Urinary bladder (tissue), 4 donors: ENCODE results near the gene GTF2A2. TPM values are rescaled to one million over a fixed set of nuclear protein-coding genes. Genes with fewer than 3 reads are reported as not detected.
"Not testable (repeated sequence)": the region's sequence is repeated elsewhere in the genome, so short reads cannot be mapped to it uniquely, and the experiment has no call there.

Source experiments
- DNase-seq: peaks from one replicate; pipeline ENCODE4 v3.0.0-alpha.2; 2015; ENCODE audit errors: extremely low spot score
- H3K27ac ChIP-seq: one replicate; pipeline ENCODE4 v1.5.1; 2013; ENCODE audit warnings: low read depth, mild to moderate bottlenecking, moderate library complexity
- H3K36me3 ChIP-seq: one replicate; pipeline ENCODE4 v1.6.1; 2013; ENCODE audit warnings: mild to moderate bottlenecking, moderate library complexity; ENCODE audit not compliant: insufficient read depth
- H3K4me1 ChIP-seq: one replicate; pipeline ENCODE4 v1.6.1; 2013; ENCODE audit warnings: mild to moderate bottlenecking, moderate library complexity; ENCODE audit not compliant: insufficient read depth
- H3K4me3 ChIP-seq: one replicate; pipeline ENCODE4 v1.5.1; 2013; ENCODE audit warnings: low read depth, low read length
- WGBS: extraction: QIAGEN DNeasy Blood & Tissue Kit; methylation state at CpG from one replicate; pipeline ENCODE4 v1.1.7; 2013; 5-methylcytosine and 5-hydroxymethylcytosine counted together
- polyA plus RNA-seq: library from polyadenylated mRNA; stranded (reverse); fragments of 200-250 nt; gene quantifications from one replicate; pipeline ENCODE4 v1.2.3, GENCODE V29; 2013
- total RNA-seq: library from RNA; depleted of rRNA; stranded (reverse); fragments of >200 nt; gene quantifications from one replicate; pipeline ENCODE4 v1.2.3, GENCODE V29; 2014
- donor health status: healthy with polysubstance abuse.
- donor health status: healthy.

GTF2A2 gene
- total and polyA plus RNA-seq, 2 donors = 37.9 to 76.9 TPM

DNA sequence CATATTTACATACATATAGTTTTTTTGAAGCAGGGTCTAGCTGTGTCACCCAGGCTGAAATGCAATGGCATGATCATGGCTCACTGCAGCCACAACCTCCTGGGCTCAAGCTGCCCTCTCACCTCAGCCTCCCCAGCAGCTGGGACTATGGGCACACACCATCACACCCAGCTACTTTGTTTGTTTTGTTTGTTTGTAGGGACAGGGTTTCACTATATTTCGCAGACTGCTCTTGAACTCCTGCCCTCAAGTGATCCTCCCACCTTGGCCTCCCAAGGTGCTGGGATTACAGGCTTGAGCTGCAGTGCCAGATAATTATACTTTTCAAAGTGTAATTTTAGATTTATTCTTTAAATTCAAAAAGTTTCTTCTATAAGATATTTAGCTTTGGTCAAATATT is 10.2 kb downstream of the GTF2A2 start:
- no peak overlapping the region for H3K4me3 ChIP-seq
- no peaks in the 10 kb centered on the region for H3K4me1 ChIP-seq
- no peak overlapping the region for H3K27ac ChIP-seq
- peaks cover 2% of the 10 kb centered on the region for H3K36me3 ChIP-seq
- whole genome bisulfite sequencing = 84% methylated on average over 1 of the region's 1 CpG
- no peak for DNase-seq

- 98% methylated on average over 1 of the region's 1 CpG for WGBS
- no peak overlapping the region for H3K27ac ChIP-seq
- H3K4me3 ChIP-seq = no peak overlapping the region
- no peak for DNase-seq
- peaks cover 2% of the 10 kb centered on the region for H3K36me3 ChIP-seq
- no peaks in the 10 kb centered on the region for H3K4me1 ChIP-seq
Observed at GRCh38 chr15:59646277-59646676, 11.0 kb downstream of the GTF2A2 start.

DNA sequence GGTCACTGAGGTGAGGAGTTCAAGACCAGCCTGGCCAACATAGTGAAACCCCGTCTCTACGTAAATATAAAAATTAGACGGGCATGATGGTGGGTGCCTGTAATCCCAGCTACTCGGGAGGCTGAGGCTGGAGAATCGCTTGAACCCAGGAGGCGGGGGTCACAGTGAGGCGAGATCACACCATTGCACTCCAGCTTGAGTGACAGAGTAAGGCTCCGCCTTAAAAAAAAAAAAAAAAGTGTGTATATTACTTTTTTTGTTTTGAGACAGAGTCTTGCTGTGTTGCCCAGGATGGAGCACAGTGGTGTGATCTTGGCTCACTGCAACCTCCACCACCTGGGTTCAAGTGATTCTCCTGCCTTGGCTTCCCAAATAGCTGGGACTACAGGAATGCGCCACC is 11.5 kb downstream of the GTF2A2 start:
- not testable (repeated sequence) for H3K27ac ChIP-seq, DNase-seq, H3K4me3 ChIP-seq, H3K4me1 ChIP-seq, H3K36me3 ChIP-seq
- WGBS = 98% methylated on average over 9 of the region's 9 CpGs

GRCh38 chr15:59644756-59645155 is 12.6 kb downstream of the GTF2A2 start:
- no peak for DNase-seq
- no peaks in the 10 kb centered on the region for H3K36me3 ChIP-seq
- WGBS = 90% methylated on average over 4 of the region's 4 CpGs
- H3K27ac ChIP-seq = no peak overlapping the region
- H3K4me3 ChIP-seq = no peak overlapping the region
- H3K4me1 ChIP-seq = no peaks in the 10 kb centered on the region

GRCh38 chr15:59642351-59642750 is 15.0 kb downstream of the GTF2A2 start:
- 82% methylated on average over 2 of the region's 2 CpGs for WGBS

GRCh38 chr15:59637507-59637906 is 19.8 kb downstream of the GTF2A2 start:
- not testable (repeated sequence) for DNase-seq, H3K4me3 ChIP-seq, H3K36me3 ChIP-seq, H3K4me1 ChIP-seq, H3K27ac ChIP-seq
- WGBS = 97% methylated on average over 2 of the region's 2 CpGs

More at GRCh38 chr15:59642351-59642750, 15.0 kb downstream of the GTF2A2 start:
- Histone ChIP-seq H3K4me3 (no peak overlapping the region), H3K36me3 (no peaks in the 10 kb centered on the region), H3K4me1 (no peaks in the 10 kb centered on the region), H3K27ac (no peak overlapping the region)
- no peak for DNase-seq

DNA sequence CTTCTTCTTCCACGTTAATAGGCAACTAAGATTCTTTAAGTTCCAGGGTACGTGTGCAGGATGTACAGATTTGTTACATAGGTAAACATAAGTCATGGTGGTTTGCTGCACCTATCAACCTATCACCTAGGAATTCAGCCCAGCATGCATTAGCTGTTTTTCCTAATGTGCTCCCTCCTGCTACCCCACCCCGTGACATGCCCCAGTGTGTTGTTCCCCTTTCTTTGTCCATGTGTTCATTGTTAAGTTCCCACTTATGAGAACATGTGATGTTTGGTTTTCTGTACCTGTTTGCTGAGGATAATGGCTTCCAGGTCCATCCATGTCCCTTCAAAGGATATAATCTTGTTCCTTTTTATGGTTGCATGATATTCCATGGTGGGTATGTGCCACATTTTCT is 21.1 kb downstream of the GTF2A2 start:
- Histone ChIP-seq H3K4me3 (no peak overlapping the region), H3K4me1 (no peaks in the 10 kb centered on the region), H3K27ac (no peak overlapping the region), H3K36me3 (peaks cover 2% of the 10 kb centered on the region)
- WGBS = 90% methylated on average over 3 of the region's 3 CpGs
- no peak for DNase-seq

- Histone ChIP-seq H3K4me1 (no peaks in the 10 kb centered on the region), H3K36me3 (peaks cover 2% of the 10 kb centered on the region), H3K27ac (no peak overlapping the region), H3K4me3 (no peak overlapping the region)
- no peak for DNase-seq
- WGBS = 40% methylated on average over 4 of the region's 4 CpGs
Observed at GRCh38 chr15:59632714-59633113, 24.6 kb downstream of the GTF2A2 start.

DNA sequence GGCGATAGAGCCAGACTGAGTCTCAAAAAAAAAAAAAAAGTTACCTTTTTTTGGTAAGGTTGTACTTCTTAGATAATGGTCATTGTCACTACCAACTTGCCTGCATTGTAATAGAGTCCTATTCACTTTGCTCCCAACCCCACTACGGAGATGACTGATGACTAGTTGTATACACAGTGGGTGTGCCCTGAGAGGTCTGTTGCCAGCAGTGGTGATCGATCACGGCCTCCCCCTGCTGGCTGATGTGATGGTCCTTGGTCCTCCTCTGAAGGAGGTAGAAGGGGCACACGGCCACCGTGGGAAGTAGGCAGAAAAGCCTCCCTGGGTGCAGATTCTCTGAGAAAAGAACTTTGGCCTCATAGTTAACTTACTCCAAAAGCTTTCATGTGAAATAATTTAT is 35.0 kb downstream of the GTF2A2 start:
- Histone ChIP-seq H3K4me3 (no peak overlapping the region), H3K36me3 (no peaks in the 10 kb centered on the region), H3K27ac (no peak overlapping the region), H3K4me1 (no peaks in the 10 kb centered on the region)
- WGBS = 27% methylated on average over 6 of the region's 6 CpGs
- DNase-seq = no peak

DNA sequence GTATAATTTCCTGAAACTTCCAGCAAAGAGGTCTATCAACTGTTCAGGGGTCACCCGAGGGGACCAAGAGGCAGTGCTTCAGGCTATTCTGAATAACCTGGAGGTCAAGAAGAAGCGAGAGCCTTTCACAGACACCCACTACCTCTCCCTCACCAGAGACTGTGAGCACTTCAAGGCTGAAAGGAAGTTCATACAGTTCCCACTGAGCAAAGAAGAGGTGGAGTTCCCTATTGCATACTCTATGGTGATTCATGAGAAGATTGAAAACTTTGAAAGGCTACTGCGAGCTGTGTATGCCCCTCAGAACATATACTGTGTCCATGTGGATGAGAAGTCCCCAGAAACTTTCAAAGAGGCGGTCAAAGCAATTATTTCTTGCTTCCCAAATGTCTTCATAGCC is 38.9 kb downstream of the GTF2A2 start:
- H3K4me3 ChIP-seq = no peak overlapping the region
- DNase-seq = no peak
- no peaks in the 10 kb centered on the region for H3K4me1 ChIP-seq
- H3K27ac ChIP-seq = no peak overlapping the region
- WGBS = 84% methylated on average over 4 of the region's 4 CpGs
- no peaks in the 10 kb centered on the region for H3K36me3 ChIP-seq

DNA sequence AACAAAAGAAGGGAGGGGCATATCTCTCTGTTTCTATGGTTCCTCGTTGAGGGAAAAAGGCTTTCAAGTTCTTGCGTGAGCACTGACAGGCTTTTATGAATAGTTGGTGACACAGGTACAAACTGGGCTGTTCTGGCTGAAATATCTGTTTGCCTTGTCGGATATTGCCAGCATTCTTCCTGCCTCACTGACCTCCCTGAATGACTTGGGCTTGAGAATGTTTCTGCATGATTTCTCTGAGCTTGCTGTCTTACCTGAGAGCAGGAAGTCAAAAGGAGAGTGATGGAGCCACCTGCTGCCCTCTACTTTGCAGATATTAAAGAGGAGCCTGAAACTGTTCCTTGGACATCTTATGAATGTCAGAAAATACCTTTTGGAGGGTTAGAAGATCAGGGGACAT is 40.9 kb downstream of the GTF2A2 start:
- Histone ChIP-seq H3K27ac (no peak overlapping the region), H3K4me1 (no peaks in the 10 kb centered on the region), H3K36me3 (no peaks in the 10 kb centered on the region), H3K4me3 (no peak overlapping the region)
- WGBS = 73% methylated on average over 3 of the region's 3 CpGs
- no peak for DNase-seq

DNA sequence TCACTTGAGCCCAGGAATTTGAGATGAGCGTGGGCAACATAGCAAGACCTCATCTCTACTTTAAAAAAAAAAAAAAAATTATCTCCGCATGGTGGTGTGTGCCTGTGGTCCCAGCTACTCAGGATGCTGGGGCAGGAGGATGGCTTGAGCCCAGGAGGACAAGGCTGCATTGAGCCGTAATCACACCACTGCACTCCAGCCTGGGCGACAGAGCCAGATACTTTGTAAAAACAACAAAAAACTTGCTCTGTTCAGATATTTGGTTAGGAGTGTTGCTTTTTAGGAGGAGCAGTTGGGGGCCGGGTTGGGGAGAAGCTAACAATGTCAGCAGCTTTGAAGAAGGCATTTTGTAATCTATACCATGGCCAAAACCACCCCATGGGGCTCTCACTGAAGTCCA is 41.7 kb downstream of the GTF2A2 start:
- Histone ChIP-seq H3K4me1 (no peaks in the 10 kb centered on the region), H3K36me3 (no peaks in the 10 kb centered on the region), H3K4me3 (no peak overlapping the region), H3K27ac (no peak overlapping the region)
- DNase-seq = no peak
- WGBS = 86% methylated on average over 5 of the region's 5 CpGs

- Histone ChIP-seq H3K4me1 (no peaks in the 10 kb centered on the region), H3K27ac (no peak overlapping the region), H3K36me3 (no peaks in the 10 kb centered on the region), H3K4me3 (no peak overlapping the region)
- WGBS = 94% methylated on average over 7 of the region's 7 CpGs
- no peak for DNase-seq
Observed at GRCh38 chr15:59614153-59614552, 43.2 kb downstream of the GTF2A2 start.

- WGBS = 70% methylated on average over 8 of the region's 8 CpGs
- Histone ChIP-seq H3K27ac (no peak within 1 kb of the TSS), H3K4me1 (no peaks in the 10 kb centered on the region), H3K4me3 (no peak within 1 kb of the TSS), H3K36me3 (no peaks in the 10 kb centered on the region)
- DNase-seq = no peak
Observed at GRCh38 chr15:59611276-59612260, 45.7 kb downstream of the GTF2A2 start, which contains the start of gene GCNT3. GCNT3 (plus strand) TSS chr15:59611783; CDS start chr15:59618239, 6,456 bp downstream.
